HEK293T (cell line): ENCODE data around the gene HMCN2.

ENCODE experiments used
- ARNT ChIP-seq: fragments of 450-650 bp; IDR thresholded peaks from 2 replicates; pipeline ENCODE4 v1.6.1; 2017; ENCODE audit warnings: mild to moderate bottlenecking
- ELF4 ChIP-seq: fragments of 450-650 bp; IDR thresholded peaks from 2 replicates; pipeline ENCODE4 v1.6.1; 2017; ENCODE audit warnings: antibody characterized with exemption
- FOXM1 ChIP-seq: fragments of 450-650 bp; IDR thresholded peaks from 2 replicates; pipeline ENCODE4 v1.6.1; 2017; ENCODE audit warnings: mild to moderate bottlenecking, borderline replicate concordance

GRCh38 chr9:130309689-130310455, 44.3 kb downstream of the HMCN2 start:
- TF ChIP-seq ELF4 (no peak), ARNT (no peak), FOXM1 (no peak)
